Measurements from ENCODE around the gene CCT7.

Gene CCT7

DNA sequence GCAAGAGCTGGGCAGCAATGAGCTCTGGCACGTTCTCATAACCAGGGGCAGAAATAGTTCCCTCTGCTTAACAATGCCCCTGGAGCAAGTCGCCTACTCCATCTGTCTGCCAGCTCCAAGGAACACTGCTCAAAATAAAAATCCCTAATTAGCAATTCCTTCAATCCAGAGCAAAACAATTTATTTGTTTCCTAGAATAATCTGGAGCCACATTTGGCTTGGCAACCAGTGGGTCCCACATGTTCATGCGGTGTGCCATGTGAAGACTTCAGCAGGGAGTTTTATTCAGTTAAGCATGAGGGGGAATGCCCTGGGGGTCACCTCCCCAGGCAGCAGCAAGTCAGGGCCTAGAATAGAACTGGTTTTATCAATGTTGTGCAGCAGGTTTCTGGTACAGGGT lies 66.8 kb downstream of the CCT7 start:
- TF ChIP-seq SIN3A (IDR thresholded peaks at IDR 0.05; ENCODE audit: borderline replicate concordance, insufficient read depth, low read length) (no peak), TAF1 (IDR thresholded peaks at IDR 0.05; ENCODE audit: borderline replicate concordance, insufficient read depth, low read length) (no peak), POLR2AphosphoS5 (IDR thresholded peaks at IDR 0.05; ENCODE audit: low read depth, low read length) (no peak), FOXP2 (optimal IDR thresholded peaks at IDR 0.05; ENCODE audit: borderline replicate concordance, extremely low read depth, extremely low read length, insufficient read depth) (no peak)
- TF ChIP-seq, protein P1, sequence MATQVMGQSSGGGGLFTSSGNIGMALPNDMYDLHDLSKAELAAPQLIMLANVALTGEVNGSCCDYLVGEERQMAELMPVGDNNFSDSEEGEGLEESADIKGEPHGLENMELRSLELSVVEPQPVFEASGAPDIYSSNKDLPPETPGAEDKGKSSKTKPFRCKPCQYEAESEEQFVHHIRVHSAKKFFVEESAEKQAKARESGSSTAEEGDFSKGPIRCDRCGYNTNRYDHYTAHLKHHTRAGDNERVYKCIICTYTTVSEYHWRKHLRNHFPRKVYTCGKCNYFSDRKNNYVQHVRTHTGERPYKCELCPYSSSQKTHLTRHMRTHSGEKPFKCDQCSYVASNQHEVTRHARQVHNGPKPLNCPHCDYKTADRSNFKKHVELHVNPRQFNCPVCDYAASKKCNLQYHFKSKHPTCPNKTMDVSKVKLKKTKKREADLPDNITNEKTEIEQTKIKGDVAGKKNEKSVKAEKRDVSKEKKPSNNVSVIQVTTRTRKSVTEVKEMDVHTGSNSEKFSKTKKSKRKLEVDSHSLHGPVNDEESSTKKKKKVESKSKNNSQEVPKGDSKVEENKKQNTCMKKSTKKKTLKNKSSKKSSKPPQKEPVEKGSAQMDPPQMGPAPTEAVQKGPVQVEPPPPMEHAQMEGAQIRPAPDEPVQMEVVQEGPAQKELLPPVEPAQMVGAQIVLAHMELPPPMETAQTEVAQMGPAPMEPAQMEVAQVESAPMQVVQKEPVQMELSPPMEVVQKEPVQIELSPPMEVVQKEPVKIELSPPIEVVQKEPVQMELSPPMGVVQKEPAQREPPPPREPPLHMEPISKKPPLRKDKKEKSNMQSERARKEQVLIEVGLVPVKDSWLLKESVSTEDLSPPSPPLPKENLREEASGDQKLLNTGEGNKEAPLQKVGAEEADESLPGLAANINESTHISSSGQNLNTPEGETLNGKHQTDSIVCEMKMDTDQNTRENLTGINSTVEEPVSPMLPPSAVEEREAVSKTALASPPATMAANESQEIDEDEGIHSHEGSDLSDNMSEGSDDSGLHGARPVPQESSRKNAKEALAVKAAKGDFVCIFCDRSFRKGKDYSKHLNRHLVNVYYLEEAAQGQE (IDR thresholded peaks at IDR 0.05; ENCODE audit: insufficient read depth in 1 of 2, low read depth in 2 of 2, low read length in 2 of 2) = no peak

DNA sequence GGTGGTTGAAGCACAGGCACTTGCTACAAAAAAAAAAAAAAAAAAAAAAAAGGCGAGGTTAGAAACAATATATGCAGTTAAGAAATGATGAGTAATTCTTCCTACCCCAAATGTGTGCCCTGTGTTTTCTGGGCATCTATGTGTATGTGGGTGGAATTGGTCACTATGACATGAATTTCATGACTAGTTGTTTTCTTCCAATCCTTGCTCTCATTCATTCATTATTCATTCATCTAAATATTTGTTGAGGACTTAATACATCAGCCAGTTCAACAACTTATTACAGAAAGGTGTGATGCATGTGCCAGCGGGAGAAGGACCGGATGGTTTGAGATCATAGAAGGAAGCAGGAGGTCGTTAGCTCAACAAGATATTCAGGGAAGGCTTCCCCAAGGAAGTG lies 67.5 kb downstream of the CCT7 start:
- TF ChIP-seq, protein P1 (IDR thresholded peaks at IDR 0.05; ENCODE audit: insufficient read depth in 1 of 2, low read depth in 2 of 2, low read length in 2 of 2) = no peak
- TF ChIP-seq FOXP2 (optimal IDR thresholded peaks at IDR 0.05; ENCODE audit: borderline replicate concordance, extremely low read depth, extremely low read length, insufficient read depth) (no peak), TAF1 (IDR thresholded peaks at IDR 0.05; ENCODE audit: borderline replicate concordance, insufficient read depth, low read length) (no peak), SIN3A (IDR thresholded peaks at IDR 0.05; ENCODE audit: borderline replicate concordance, insufficient read depth, low read length) (no peak)
